Esophagus muscularis mucosa (tissue), 4 donors: ENCODE results near the gene TRIM25. TPM values are rescaled to one million over a fixed set of nuclear protein-coding genes. Genes with fewer than 3 reads are reported as not detected.
A peak's percentile ranks its signal among the peaks of the same experiment; 100 is the strongest.

Experiments used
- DNase-seq: peaks from one replicate; pipeline ENCODE4 v3.0.0-alpha.2; 2017; ENCODE audit errors: extremely low spot score
- H3K27ac ChIP-seq, 4 donors: fragments of 200-600 bp; sonication (generic); replicated peaks in 1 of 4; 1 replicate in 3 of 4; 2 replicates in 1 of 4; pipeline ENCODE4 v1.5.1; 2016 to 2019; ENCODE audit warnings: mild to moderate bottlenecking in 1 of 4
- H3K27me3 ChIP-seq, 4 donors: fragments of 200-600 bp; sonication (generic); one replicate each; pipeline versions ENCODE4 v1.5.1 to v1.6.0; 2016 to 2019
- H3K36me3 ChIP-seq, 4 donors: fragments of 200-600 bp; sonication (generic); one replicate each; pipeline ENCODE4 v1.5.1; 2016 to 2019
- H3K4me1 ChIP-seq, 4 donors: fragments of 200-600 bp; sonication (generic); one replicate each; pipeline ENCODE4 v1.5.1; 2016 to 2019
- H3K4me3 ChIP-seq, 4 donors: fragments of 200-600 bp; sonication (generic); 1 replicate in 2 of 4; 2 replicates in 2 of 4; pipeline ENCODE4 v1.5.1; 2016 to 2019; ENCODE audit warnings: mild to moderate bottlenecking in 4 of 4, moderate library complexity in 1 of 4
- H3K9me3 ChIP-seq, 4 donors: fragments of 200-600 bp; sonication (generic); 1 replicate in 3 of 4; 2 replicates in 1 of 4; pipeline ENCODE4 v1.5.1; 2016 to 2019
- EP300 ChIP-seq: sonication (generic); formaldehyde crosslinking; IDR thresholded peaks from one replicate; pipeline ENCODE4 v1.6.1; 2017; ENCODE audit warnings: antibody characterized with exemption
- POLR2A ChIP-seq: fragments of 450-650 bp; IDR thresholded peaks from one replicate; pipeline ENCODE4 v1.6.1; 2017; ENCODE audit warnings: antibody characterized with exemption, moderate library complexity, mild to moderate bottlenecking, low read depth
- POLR2AphosphoS5 ChIP-seq, 2 donors: sonication (generic); formaldehyde crosslinking; IDR thresholded peaks; one replicate each; pipeline ENCODE4 v1.6.1; 2017; ENCODE audit warnings: antibody characterized with exemption in 2 of 2
- WGBS: methylation state at CpG from one replicate; pipeline ENCODE4 v1.1.5; 2018; 5-methylcytosine and 5-hydroxymethylcytosine counted together
- intact Hi-C: fragments of 100-400 bp; cut with DNase I; formaldehyde crosslinking; loops from one replicate; pipeline ENCODE4 v1.15.1; 2023
- total RNA-seq, 4 donors: library from RNA; depleted of rRNA; stranded (reverse); fragments of >200 nt; gene quantifications; one replicate each; pipeline versions ENCODE4 v1.1.0 to v1.2.1, GENCODE V29; 2016
- TF ChIP-seq, protein P1 (sequence below), 3 experiments: fragments of 200-600 bp in 2 of 3; fragments of 450-650 bp in 1 of 3; sonication (generic) in 2 of 3; IDR thresholded peaks; one replicate each; pipeline ENCODE4 v1.5.1; 2017 to 2019; ENCODE audit warnings: antibody characterized with exemption in 3 of 3, mild to moderate bottlenecking in 2 of 3, moderate library complexity in 1 of 3

Gene TRIM25
- total RNA-seq, 4 donors from 2014 or later, result 13.9 to 19.9 (median 16.6) TPM

- Histone ChIP-seq H3K4me1 (peaks cover 16 to 18% (median 17%) of the 10 kb centered on the region in 4 donors), H3K36me3 (no peaks in the 10 kb centered on the region), H3K9me3 (no peaks in the 10 kb centered on the region), H3K27me3 (no peaks in the 10 kb centered on the region), H3K4me3 (no peak overlapping the region), H3K27ac (no peak overlapping the region)
- intact Hi-C loops, result no loop called here
- TF ChIP-seq, protein P1, sequence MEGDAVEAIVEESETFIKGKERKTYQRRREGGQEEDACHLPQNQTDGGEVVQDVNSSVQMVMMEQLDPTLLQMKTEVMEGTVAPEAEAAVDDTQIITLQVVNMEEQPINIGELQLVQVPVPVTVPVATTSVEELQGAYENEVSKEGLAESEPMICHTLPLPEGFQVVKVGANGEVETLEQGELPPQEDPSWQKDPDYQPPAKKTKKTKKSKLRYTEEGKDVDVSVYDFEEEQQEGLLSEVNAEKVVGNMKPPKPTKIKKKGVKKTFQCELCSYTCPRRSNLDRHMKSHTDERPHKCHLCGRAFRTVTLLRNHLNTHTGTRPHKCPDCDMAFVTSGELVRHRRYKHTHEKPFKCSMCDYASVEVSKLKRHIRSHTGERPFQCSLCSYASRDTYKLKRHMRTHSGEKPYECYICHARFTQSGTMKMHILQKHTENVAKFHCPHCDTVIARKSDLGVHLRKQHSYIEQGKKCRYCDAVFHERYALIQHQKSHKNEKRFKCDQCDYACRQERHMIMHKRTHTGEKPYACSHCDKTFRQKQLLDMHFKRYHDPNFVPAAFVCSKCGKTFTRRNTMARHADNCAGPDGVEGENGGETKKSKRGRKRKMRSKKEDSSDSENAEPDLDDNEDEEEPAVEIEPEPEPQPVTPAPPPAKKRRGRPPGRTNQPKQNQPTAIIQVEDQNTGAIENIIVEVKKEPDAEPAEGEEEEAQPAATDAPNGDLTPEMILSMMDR (IDR thresholded peaks at IDR 0.05), result no peak
- TF ChIP-seq POLR2AphosphoS5 (IDR thresholded peaks at IDR 0.05) (no peak), POLR2A (no peak), EP300 (no peak)
- no peak for DNase-seq
- 84% methylated on average over 1 of the region's 1 CpG for WGBS
Measured at GRCh38 chr17:56919717-56920116, 5.9 kb upstream of the TRIM25 start.

- no peak for DNase-seq
- TF ChIP-seq, protein P1 (IDR thresholded peaks at IDR 0.05), result no peak
- TF ChIP-seq POLR2A (no peak), EP300 (no peak), POLR2AphosphoS5 (IDR thresholded peaks at IDR 0.05) (no peak)
- Histone ChIP-seq H3K4me3 (no peak overlapping the region), H3K27ac (no peak overlapping the region), H3K9me3 (no peaks in the 10 kb centered on the region), H3K4me1 (peaks cover 17 to 19% (median 18%) of the 10 kb centered on the region in 4 donors), H3K27me3 (no peaks in the 10 kb centered on the region), H3K36me3 (no peaks in the 10 kb centered on the region)
- intact Hi-C loops, result no loop called here
- WGBS, result 75% methylated on average over 3 of the region's 3 CpGs
Measured at GRCh38 chr17:56918916-56919315, 5.1 kb upstream of the TRIM25 start.

DNA sequence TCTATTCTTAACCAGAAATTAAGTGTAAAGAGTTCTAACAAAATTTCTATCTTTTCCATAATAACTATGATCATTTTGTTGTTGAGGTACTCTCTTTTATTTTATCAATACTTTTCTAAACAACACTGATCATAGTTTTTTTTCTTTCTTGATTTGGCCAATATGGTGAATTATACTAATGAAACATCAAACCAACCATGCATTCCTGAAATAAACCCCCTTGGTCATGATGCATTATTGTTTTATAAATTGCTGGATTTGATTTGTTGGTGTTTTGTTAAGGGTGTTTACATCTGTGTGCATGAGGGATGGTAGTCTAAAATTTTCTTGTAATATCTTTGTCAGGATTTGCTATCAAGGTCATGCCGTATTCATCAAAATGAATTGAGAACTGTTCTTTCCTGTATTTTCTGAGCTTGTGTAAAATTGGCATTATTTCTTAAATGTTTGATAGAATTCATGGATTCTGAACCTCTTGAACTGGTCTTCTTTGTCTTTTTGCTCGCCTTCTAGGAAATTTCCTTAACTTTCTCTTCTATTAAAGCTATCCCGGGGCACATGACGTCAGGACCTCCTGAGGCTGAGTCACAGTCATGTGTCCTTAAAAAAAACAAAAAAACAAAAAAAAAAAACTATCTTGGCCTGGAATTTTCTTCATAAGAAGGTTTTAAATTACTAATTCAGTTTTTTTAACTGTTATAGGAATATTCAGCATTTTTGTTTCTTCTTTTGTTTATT is 3.9 kb upstream of the TRIM25 start:
- Histone ChIP-seq H3K4me1 (peaks cover 19 to 26% (median 25%) of the 10 kb centered on the region in 4 donors), H3K36me3 (no peaks in the 10 kb centered on the region), H3K9me3 (no peaks in the 10 kb centered on the region), H3K27ac (no peak overlapping the region), H3K27me3 (no peaks in the 10 kb centered on the region), H3K4me3 (no peak overlapping the region)
- WGBS, result 88% methylated on average over 4 of the region's 4 CpGs
- intact Hi-C loops, result no loop called here
- DNase-seq, result no peak
- TF ChIP-seq, protein P1 (IDR thresholded peaks at IDR 0.05), result no peak
- TF ChIP-seq POLR2A (no peak), POLR2AphosphoS5 (IDR thresholded peaks at IDR 0.05) (no peak), EP300 (no peak)

DNA sequence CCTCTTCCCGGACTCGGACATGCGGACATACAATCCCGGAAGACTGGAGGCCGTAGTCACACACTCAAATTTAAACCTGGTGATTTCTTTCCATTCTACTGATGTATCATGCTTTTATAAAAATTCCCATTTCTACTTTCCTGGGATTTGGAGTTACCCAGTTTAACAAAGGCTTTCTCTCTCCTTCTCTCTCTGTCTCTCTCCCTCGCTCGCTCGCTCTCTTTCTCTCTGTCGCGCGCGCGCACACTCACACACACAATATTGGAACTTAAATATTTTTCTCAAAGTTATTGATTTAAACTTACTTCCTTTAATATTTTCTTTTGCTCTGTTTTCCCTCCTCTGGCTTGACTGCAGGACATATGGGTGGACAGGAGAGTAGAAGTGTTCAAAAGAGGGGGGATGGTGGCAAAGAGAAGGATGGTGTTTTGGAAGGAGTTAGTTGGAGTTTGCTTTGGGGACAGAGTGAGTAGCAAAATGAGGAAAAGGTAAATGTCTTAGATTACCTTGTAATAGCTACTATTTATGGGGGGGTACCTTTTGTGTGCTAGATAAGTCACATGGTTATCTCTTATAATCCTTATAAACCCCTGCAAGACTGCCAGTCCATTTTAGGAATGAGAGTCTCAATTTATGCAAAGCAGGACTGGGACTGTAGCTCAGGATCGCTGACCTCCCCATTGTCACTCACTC is 878 bp upstream of the TRIM25 start:
- Histone ChIP-seq H3K4me1 (peaks cover 37 to 56% (median 54%) of the 10 kb centered on the region in 4 donors), H3K4me3 (peak overlapping the region; percentile 74 to 97 (median 82)), H3K27me3 (no peaks in the 10 kb centered on the region), H3K36me3 (no peaks in the 10 kb centered on the region), H3K9me3 (no peaks in the 10 kb centered on the region), H3K27ac (peak overlapping the region; percentile 83 to 93 (median 88))
- WGBS, result 9% methylated on average over 14 of the region's 14 CpGs
- DNase-seq, result no peak
- intact Hi-C loops, result loop anchor here (5.0 kb wide), 1 partner anchor 77 kb away; no protein-coding TSS in a partner anchor
- TF ChIP-seq, protein P1 (IDR thresholded peaks at IDR 0.05), result no peak
- no peak for TF ChIP-seq EP300
- TF ChIP-seq POLR2A, result no peak
- no peak for TF ChIP-seq POLR2AphosphoS5 (IDR thresholded peaks at IDR 0.05)
